Liver (tissue), 9 donors: ENCODE data around the gene ADK. TPM values are rescaled to one million over a fixed set of nuclear protein-coding genes. Genes with fewer than 3 reads are reported as not detected.

Experiments
- DNase-seq: peaks from one replicate; pipeline ENCODE4 v3.0.0-alpha.2; 2017; ENCODE audit warnings: low spot score
- H3K27ac ChIP-seq, 2 donors: one replicate each; pipeline ENCODE4 v1.7.0; 2013; ENCODE audit warnings: inconsistent platforms in 2 of 2, low read length in 2 of 2, control low read depth in 1 of 2, low read depth in 1 of 2, mild to moderate bottlenecking in 1 of 2
- H3K27me3 ChIP-seq, 4 donors: one replicate each; pipeline versions ENCODE4 v1.6.1 to v1.7.0; 2013; ENCODE audit warnings: low read length in 3 of 4, inconsistent platforms in 1 of 4, mild to moderate bottlenecking in 1 of 4, moderate library complexity in 1 of 4; ENCODE audit not compliant: control insufficient read depth in 4 of 4, insufficient read depth in 4 of 4
- H3K36me3 ChIP-seq, 4 donors: one replicate each; pipeline versions ENCODE4 v1.6.1 to v1.7.0; 2013; ENCODE audit warnings: low read length in 3 of 4, mild to moderate bottlenecking in 3 of 4, low read depth in 1 of 4, moderate library complexity in 1 of 4; ENCODE audit not compliant: control insufficient read depth in 4 of 4, insufficient read depth in 3 of 4
- H3K4me1 ChIP-seq, 4 donors: one replicate each; pipeline versions ENCODE4 v1.6.1 to v1.7.0; 2013; ENCODE audit warnings: low read length in 3 of 4, mild to moderate bottlenecking in 3 of 4, moderate library complexity in 1 of 4; ENCODE audit not compliant: control insufficient read depth in 4 of 4, insufficient read depth in 4 of 4
- H3K4me3 ChIP-seq, 3 donors: one replicate each; pipeline versions ENCODE4 v1.6.1 to v1.7.0; 2013; ENCODE audit warnings: low read length in 3 of 3, control low read depth in 1 of 3, low read depth in 1 of 3, mild to moderate bottlenecking in 1 of 3
- H3K9ac ChIP-seq, 2 donors: one replicate each; pipeline ENCODE4 v1.7.0; 2013; ENCODE audit warnings: low read length in 2 of 2, mild to moderate bottlenecking in 2 of 2, moderate library complexity in 2 of 2, control low read depth in 1 of 2, low read depth in 1 of 2
- H3K9me3 ChIP-seq, 4 donors: one replicate each; pipeline versions ENCODE4 v1.6.1 to v1.7.0; 2013; ENCODE audit warnings: low read length in 3 of 4; ENCODE audit not compliant: control insufficient read depth in 4 of 4
- EGR1 ChIP-seq, 2 donors: IDR thresholded peaks; 2 replicates each; pipeline ENCODE4 v1.6.1; 2016 to 2018; ENCODE audit warnings: antibody characterized with exemption in 2 of 2, low read depth in 2 of 2
- FOXA1 ChIP-seq: IDR thresholded peaks from 2 replicates; pipeline ENCODE4 v1.6.1; 2016; ENCODE audit warnings: antibody characterized with exemption
- FOXA2 ChIP-seq: IDR thresholded peaks from 2 replicates; pipeline ENCODE4 v1.6.1; 2016; ENCODE audit warnings: antibody characterized with exemption
- GABPA ChIP-seq, 2 donors: IDR thresholded peaks in 1 of 2; conservative IDR thresholded peaks in 1 of 2; 2 replicates each; pipeline ENCODE4 v1.6.1; 2016; ENCODE audit warnings: antibody characterized with exemption in 2 of 2, mild to moderate bottlenecking in 1 of 2, moderate library complexity in 1 of 2
- HNF4A ChIP-seq, 2 donors: conservative IDR thresholded peaks; 2 replicates each; pipeline ENCODE4 v1.6.1; 2016; ENCODE audit warnings: antibody characterized with exemption in 2 of 2, mild to moderate bottlenecking in 2 of 2
- HNF4G ChIP-seq: IDR thresholded peaks from 2 replicates; pipeline ENCODE4 v1.6.1; 2016; ENCODE audit warnings: antibody characterized with exemption
- JUND ChIP-seq, 2 donors: IDR thresholded peaks; 2 replicates each; pipeline ENCODE4 v1.6.1; 2016; ENCODE audit warnings: antibody characterized with exemption in 2 of 2
- NR2F2 ChIP-seq: IDR thresholded peaks from 2 replicates; pipeline ENCODE4 v1.6.1; 2016; ENCODE audit warnings: antibody characterized with exemption
- RXRA ChIP-seq, 2 donors: IDR thresholded peaks; 2 replicates each; pipeline ENCODE4 v1.6.1; 2017 to 2018; ENCODE audit warnings: antibody characterized with exemption in 2 of 2, mild to moderate bottlenecking in 1 of 2
- SP1 ChIP-seq: IDR thresholded peaks from 2 replicates; pipeline ENCODE4 v1.6.1; 2018; ENCODE audit warnings: antibody characterized with exemption, mild to moderate bottlenecking
- TAF1 ChIP-seq: conservative IDR thresholded peaks from 2 replicates; pipeline ENCODE4 v1.6.1; 2016; ENCODE audit warnings: antibody characterized with exemption, mild to moderate bottlenecking
- YY1 ChIP-seq: IDR thresholded peaks from 2 replicates; pipeline ENCODE4 v1.6.1; 2016; ENCODE audit warnings: antibody characterized with exemption, mild to moderate bottlenecking
- WGBS: extraction: QIAGEN DNeasy Blood & Tissue Kit; methylation state at CpG from one replicate; pipeline ENCODE4 v1.1.7; 2013; 5-methylcytosine and 5-hydroxymethylcytosine counted together
- polyA plus RNA-seq, 2 donors: library from polyadenylated mRNA; stranded (reverse) in 1 of 2; unstranded in 1 of 2; fragments of 200-250 nt in 1 of 2; fragments of >200 nt in 1 of 2; fragmentation: Nextera tagmentation in 1 of 2; extraction: Ambion mirVana in 1 of 2; gene quantifications; one replicate each; pipeline versions ENCODE4 v1.2.1 to v1.2.3, GENCODE V29; 2013 to 2015
- total RNA-seq, 2 donors: library from RNA; depleted of rRNA; stranded (reverse); fragments of >200 nt; gene quantifications; one replicate each; pipeline ENCODE4 v1.2.3, GENCODE V29; 2014
- TF ChIP-seq, protein P1 (sequence below): IDR thresholded peaks from 2 replicates; pipeline ENCODE4 v1.6.1; 2016; ENCODE audit warnings: antibody characterized with exemption
- TF ChIP-seq, protein P2 (sequence below): IDR thresholded peaks from 2 replicates; pipeline ENCODE4 v1.6.1; 2016; ENCODE audit warnings: antibody characterized with exemption
- TF ChIP-seq, protein P3 (sequence below): fragments of 150-350 bp; IDR thresholded peaks from 2 replicates; pipeline ENCODE4 v1.5.1; 2017; ENCODE audit warnings: improper control_type of control experiment, low read depth, low read length; ENCODE audit not compliant: missing input control
- TF ChIP-seq, protein P4 (sequence below): IDR thresholded peaks from 2 replicates; pipeline ENCODE4 v1.6.1; 2016; ENCODE audit warnings: antibody characterized with exemption, mild to moderate bottlenecking
- donor health status: healthy.
- donor health status: healthy.
- donor health status: healthy.
- donor health status: healthy.
- donor health status: healthy.

ADK gene
- total and polyA plus RNA-seq, 4 donors, result 18.0 to 110 (median 65.5) TPM

DNA sequence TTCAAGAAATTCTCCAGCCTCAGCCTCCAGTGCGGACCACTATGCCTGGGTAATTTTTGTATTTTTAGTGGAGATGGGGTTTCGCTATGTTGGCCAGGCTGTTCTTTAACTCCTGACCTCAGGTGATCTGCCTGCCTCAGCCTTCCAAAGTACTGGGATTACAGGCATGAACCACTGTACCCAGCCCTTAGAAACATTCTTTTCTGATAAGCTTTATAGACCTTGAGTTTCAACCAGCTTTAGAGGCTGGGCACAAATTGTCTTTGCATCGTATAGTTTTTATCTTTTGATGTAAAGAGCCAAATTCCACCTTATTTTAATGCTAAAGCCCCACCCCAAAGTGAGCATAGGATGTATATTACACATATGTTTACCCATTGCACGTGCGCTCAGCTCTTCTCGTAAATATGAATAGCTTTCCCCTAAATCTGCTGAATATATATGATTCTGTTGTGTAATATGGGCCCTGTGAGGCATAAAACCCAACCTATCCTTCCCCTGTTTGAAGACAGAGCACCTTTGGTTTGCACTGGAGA is 124.8 kb downstream of the ADK start:
- Histone ChIP-seq H3K4me1 (no peaks in the 10 kb centered on the region), H3K27me3 (no peaks in the 10 kb centered on the region), H3K9ac (no peak overlapping the region), H3K36me3 (no peaks in the 10 kb centered on the region), H3K4me3 (no peak overlapping the region), H3K9me3 (no peaks in the 10 kb centered on the region), H3K27ac (no peak overlapping the region)
- no peak for DNase-seq
- 92% methylated on average over 6 of the region's 6 CpGs for WGBS
- TF ChIP-seq, protein P1, sequence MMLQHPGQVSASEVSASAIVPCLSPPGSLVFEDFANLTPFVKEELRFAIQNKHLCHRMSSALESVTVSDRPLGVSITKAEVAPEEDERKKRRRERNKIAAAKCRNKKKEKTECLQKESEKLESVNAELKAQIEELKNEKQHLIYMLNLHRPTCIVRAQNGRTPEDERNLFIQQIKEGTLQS, result no peak

DNA sequence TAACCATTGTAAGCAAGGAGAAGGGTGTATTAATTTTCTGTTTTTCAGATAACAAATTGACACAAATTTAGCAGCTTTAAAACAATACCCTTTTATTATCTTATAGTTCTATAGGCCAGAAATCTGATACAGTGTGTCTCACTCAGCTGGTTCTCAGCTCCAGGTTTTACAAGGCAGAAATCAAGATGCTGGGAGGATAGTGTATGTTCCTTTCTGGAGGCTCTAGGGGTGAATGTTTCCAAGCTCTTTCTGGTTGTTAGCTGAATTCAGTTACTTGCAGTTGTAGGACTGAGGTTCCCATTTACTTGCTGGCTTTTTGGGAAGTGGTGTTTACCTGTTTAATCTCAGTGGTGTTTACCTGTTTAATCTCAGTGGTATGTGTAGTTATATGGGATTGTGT is 125.4 kb downstream of the ADK start:
- no peaks in the 10 kb centered on the region for H3K4me1 ChIP-seq
- no peaks in the 10 kb centered on the region for H3K9me3 ChIP-seq
- no peaks in the 10 kb centered on the region for H3K36me3 ChIP-seq
- no peak for DNase-seq
- no peak overlapping the region for H3K27ac ChIP-seq
- H3K4me3 ChIP-seq, result no peak overlapping the region
- TF ChIP-seq JUND (IDR thresholded peaks at IDR 0.05) (no peak), NR2F2 (no peak), GABPA (IDR thresholded peaks at IDR 0.05 in 1 of 2, conservative IDR thresholded peaks at IDR 0.05 in 1 of 2) (no peak)
- TF ChIP-seq, protein P2, sequence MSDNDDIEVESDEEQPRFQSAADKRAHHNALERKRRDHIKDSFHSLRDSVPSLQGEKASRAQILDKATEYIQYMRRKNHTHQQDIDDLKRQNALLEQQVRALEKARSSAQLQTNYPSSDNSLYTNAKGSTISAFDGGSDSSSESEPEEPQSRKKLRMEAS, result no peak
- H3K9ac ChIP-seq, result no peak overlapping the region
- H3K27me3 ChIP-seq, result no peaks in the 10 kb centered on the region

DNA sequence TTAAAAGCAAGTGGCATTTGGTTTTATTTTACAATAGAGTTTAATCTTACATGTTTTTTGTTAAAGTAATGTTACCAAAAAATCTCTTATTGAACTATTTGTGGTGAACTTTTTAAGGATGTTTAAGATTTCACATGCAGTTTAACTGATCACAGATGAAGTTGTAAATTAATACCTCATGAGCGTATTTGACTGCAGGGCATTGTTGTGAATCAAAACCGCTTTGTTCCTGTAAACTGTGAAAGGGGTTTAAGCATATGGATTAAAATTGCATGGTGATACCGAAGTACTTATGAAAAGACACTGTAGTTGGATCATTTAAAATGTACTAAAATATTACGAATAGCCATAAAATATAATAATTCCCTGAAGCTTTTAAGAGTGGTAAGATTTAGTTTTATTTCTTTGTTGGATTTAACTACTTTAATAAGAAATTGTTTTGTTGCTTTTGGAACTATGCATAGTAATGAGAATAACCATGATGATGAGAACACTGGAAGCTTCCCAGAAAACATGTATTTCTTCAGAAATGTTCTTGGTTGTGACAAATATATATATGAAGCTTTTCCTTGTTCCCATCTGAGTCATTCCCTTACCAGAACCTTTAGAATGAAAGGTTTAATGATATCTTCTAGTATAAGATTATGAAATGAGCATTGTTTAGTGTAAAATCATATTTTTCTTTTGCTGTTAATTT is 131.3 kb downstream of the ADK start:
- Histone ChIP-seq H3K27me3 (no peaks in the 10 kb centered on the region), H3K27ac (no peak overlapping the region), H3K4me1 (no peaks in the 10 kb centered on the region), H3K9me3 (peaks cover 0 to 8% (median 2%) of the 10 kb centered on the region in 4 donors), H3K36me3 (no peaks in the 10 kb centered on the region), H3K4me3 (no peak overlapping the region), H3K9ac (no peak overlapping the region)
- TF ChIP-seq FOXA2, result no peak
- no peak for DNase-seq
- 97% methylated on average over 4 of the region's 4 CpGs for WGBS

DNA sequence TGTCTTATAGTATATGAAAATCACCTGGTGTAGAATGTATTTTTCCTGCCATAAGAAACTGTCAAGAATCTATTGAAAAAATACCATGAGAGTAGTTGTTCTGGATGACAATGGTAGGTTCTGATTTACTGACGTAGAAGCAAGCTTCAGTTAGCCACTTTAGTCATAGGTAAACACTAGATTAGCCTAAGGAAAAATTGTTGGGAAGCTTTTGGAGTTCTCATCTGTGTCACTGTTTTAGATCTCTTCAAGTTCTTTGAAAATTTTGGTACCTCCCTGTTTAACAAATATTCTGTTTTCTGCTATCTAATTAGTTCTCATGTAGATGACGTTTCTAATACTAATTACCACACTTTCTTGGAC is 131.8 kb downstream of the ADK start:
- WGBS, result 86% methylated on average over 2 of the region's 2 CpGs
- Histone ChIP-seq H3K36me3 (no peaks in the 10 kb centered on the region), H3K27me3 (no peaks in the 10 kb centered on the region), H3K9ac (no peak overlapping the region), H3K4me3 (no peak overlapping the region), H3K9me3 (peaks cover 0 to 8% (median 2%) of the 10 kb centered on the region in 4 donors), H3K4me1 (no peaks in the 10 kb centered on the region), H3K27ac (no peak overlapping the region)
- no peak for DNase-seq
- TF ChIP-seq NR2F2 (no peak), YY1 (no peak), TAF1 (no peak), RXRA (IDR thresholded peaks at IDR 0.05) (no peak), EGR1 (IDR thresholded peaks at IDR 0.05; ENCODE audit: low read depth in 2 of 2) (no peak), FOXA1 (no peak), GABPA (IDR thresholded peaks at IDR 0.05 in 1 of 2, conservative IDR thresholded peaks at IDR 0.05 in 1 of 2) (no peak), HNF4G (no peak), FOXA2 (no peak), HNF4A (conservative IDR thresholded peaks at IDR 0.05) (no peak), SP1 (no peak)
- TF ChIP-seq, protein P2, result no peak
- TF ChIP-seq, protein P3, sequence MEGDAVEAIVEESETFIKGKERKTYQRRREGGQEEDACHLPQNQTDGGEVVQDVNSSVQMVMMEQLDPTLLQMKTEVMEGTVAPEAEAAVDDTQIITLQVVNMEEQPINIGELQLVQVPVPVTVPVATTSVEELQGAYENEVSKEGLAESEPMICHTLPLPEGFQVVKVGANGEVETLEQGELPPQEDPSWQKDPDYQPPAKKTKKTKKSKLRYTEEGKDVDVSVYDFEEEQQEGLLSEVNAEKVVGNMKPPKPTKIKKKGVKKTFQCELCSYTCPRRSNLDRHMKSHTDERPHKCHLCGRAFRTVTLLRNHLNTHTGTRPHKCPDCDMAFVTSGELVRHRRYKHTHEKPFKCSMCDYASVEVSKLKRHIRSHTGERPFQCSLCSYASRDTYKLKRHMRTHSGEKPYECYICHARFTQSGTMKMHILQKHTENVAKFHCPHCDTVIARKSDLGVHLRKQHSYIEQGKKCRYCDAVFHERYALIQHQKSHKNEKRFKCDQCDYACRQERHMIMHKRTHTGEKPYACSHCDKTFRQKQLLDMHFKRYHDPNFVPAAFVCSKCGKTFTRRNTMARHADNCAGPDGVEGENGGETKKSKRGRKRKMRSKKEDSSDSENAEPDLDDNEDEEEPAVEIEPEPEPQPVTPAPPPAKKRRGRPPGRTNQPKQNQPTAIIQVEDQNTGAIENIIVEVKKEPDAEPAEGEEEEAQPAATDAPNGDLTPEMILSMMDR, result no peak
- TF ChIP-seq, protein P1, result no peak
- TF ChIP-seq, protein P4, sequence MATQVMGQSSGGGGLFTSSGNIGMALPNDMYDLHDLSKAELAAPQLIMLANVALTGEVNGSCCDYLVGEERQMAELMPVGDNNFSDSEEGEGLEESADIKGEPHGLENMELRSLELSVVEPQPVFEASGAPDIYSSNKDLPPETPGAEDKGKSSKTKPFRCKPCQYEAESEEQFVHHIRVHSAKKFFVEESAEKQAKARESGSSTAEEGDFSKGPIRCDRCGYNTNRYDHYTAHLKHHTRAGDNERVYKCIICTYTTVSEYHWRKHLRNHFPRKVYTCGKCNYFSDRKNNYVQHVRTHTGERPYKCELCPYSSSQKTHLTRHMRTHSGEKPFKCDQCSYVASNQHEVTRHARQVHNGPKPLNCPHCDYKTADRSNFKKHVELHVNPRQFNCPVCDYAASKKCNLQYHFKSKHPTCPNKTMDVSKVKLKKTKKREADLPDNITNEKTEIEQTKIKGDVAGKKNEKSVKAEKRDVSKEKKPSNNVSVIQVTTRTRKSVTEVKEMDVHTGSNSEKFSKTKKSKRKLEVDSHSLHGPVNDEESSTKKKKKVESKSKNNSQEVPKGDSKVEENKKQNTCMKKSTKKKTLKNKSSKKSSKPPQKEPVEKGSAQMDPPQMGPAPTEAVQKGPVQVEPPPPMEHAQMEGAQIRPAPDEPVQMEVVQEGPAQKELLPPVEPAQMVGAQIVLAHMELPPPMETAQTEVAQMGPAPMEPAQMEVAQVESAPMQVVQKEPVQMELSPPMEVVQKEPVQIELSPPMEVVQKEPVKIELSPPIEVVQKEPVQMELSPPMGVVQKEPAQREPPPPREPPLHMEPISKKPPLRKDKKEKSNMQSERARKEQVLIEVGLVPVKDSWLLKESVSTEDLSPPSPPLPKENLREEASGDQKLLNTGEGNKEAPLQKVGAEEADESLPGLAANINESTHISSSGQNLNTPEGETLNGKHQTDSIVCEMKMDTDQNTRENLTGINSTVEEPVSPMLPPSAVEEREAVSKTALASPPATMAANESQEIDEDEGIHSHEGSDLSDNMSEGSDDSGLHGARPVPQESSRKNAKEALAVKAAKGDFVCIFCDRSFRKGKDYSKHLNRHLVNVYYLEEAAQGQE, result no peak
